Right kidney (tissue), 1 donor: ENCODE results near the gene LTK.
"Not testable (repeated sequence)": the region's sequence is repeated elsewhere in the genome, so short reads cannot be mapped to it uniquely, and the experiment has no call there.

Experiments used
- DNase-seq: peaks from one replicate; pipeline ENCODE4 v3.0.0-alpha.2; 2016

The LTK gene

DNA sequence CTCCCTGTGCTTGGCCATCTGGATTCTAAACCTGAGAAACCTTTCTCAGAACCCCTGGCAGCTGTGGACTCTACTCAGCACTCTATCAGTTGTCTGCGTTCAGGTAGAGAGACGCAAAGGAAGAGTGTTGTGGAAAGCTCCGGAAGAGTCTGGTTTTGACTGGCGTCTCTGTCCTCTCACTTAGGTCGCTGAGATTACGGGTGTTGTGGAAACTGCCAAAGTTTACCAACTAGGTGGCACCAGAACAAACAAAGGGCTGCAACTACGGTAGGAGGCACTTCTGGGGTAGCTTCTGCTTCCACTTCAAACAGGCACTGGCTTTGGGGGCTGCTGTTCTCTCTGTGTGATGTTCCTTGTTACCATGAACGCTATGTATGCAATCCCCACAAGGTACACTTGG is 39.2 kb downstream of the LTK start:
- DNase-seq, result no peak

DNA sequence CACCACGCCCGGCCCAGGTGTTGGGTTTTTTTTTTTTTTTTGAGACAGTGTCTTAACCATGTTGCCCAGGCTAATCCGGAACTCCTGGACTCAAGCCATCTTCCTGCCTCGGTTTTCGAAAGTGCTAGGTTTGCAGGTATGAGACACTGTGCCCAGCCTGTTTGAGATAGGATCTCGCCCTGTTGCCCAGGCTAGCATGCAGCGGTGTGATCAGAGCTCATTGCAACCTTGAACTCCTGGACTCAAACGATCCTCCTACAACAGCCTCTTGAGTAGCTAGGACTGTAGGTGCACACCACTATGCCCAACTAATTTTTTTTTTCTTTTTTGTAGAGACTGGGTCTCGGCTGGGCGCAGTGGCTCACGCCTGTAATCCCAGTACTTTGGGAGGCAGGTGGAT is 40.2 kb downstream of the LTK start:
- DNase-seq, result no peak

DNA sequence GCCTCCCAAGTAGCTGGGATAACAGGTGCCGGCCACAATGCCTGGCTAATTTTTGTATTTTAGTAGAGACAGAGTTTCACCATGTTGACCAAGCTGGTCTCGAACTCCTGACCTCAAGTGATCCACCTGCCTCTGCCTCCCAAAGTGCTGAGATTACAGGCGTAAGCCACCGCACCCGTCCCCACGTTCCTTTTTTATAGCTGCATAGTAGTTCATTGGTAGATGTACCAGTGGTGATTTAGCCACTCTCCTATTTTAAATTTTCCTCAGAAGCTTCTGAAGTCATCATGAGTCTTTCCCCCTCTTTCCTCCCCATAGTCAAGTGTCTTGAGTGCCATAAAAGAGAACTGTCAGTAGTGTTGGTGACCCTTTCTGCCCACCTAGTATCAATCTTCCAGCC is 44.0 kb downstream of the LTK start:
- not testable (repeated sequence) for DNase-seq

DNA sequence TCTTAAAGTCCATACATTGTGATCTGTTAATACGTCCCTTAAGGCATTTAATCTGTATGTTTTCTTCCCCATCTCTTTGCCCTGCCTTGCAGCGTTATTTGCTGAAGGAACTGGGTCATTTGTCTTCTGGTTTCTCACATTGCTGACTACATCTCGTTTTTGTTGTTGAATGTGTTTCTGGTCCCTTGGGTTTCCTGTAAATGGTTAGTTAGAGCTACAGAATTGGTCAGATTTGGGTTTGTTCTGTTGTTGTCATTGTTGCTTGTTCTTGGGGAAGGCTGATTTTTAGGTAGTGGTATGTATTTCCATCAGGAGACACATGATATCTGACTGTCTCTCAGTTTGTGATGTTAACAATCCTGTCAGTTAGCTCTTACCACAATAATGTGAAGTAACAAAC is 46.9 kb downstream of the LTK start:
- no peak for DNase-seq

DNA sequence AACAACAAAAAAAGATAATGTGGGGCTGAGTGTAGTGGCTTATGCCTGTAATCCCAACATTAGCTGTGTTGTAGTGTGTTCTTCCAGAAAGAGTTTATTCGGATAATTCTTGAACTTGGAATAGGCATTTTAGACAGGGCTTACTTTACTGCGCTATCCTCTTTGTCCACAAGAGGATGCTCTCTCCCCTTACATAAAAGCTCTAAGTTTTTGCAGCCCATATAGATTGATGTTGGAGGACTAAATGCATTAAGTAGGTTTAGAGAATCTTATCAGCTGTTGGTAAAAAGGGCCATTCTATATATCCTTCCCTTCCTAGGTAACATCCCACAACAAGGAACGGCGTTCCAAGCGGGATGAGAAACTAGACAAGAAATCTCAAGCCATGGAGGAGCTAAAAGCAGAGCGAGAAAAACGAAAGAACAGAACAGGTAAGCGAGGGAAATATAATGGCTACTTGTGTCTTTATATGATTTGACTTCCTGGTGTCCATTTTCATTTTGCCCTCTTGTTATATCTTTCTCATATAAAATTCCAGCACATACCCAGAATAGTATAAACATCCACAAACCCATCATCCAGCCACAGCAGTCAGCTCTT is 47.7 kb downstream of the LTK start:
- DNase-seq, result no peak

DNA sequence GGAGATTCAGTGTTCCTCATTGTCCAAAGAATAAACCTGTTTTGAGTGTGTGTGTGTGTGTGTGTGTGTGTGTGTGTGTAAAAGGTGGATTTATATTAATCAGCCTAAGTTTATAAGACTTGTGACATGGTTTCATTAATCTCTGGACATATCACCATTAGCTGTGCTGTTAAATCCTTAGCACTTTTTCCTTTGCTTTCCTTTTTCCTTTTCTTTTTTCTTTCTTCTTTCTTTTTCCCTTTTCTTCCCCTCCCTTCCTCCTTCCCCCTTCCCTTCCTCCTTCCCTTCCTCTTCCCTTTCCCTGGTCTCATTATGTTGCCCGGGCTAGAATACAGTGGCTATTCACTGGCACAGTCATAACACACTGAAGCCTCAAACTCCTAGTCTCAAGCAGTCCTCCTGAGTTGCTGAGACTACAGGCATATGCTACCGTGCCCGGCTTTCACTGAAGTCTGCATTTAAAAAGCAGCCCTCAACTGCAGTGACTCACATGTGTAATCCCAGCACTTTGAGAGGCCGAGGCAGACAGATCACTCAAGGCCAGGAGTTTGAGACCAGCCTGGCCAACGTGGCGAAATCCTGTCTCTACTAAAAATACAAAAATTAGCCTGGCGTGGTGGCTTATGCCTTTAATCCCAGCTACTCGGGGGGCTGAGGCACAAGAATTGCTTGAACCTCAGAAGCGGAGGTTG is 48.6 kb downstream of the LTK start:
- no peak for DNase-seq

DNA sequence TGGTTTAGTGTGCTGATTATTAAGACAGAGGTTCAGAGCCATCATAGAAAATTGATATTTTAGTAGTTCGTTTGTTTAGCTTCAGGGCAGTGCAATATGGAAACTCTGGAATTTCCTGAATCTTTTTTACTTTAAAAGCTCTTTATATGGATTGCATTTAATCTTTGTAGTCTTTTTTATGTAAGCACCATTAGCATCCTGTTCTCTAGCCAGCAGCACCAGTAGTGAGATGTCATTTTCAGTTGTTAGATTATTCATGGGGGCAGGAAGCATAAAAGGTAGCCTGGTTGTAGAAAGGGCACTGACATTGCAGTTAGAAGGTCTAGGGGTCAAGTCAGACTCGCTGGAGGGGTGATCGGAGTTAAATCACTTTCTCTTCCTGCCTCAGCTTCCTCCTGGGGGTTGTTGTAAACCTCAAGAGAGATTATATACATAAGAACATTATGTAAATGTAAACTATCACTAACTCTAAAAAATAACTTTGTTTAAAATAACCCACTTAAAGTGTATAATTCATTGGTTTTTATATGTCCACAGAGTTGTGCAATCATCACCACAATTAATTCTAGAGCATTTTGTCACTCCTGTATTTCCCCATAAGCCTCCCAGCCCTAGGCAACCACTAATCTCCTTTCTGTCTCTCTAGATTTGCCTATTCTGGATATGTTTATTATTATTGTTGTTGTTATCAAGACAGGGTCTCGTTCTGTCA is 51.4 kb downstream of the LTK start:
- no peak for DNase-seq
